Measurements from ENCODE around the gene PRR30. TPM values are rescaled to one million over a fixed set of nuclear protein-coding genes. Genes with fewer than 3 reads are reported as not detected.
"Not testable (repeated sequence)": the region's sequence is repeated elsewhere in the genome, so short reads cannot be mapped to it uniquely, and the experiment has no call there.

PRR30 gene
- total RNA-seq, 1 experiment from 2014 or later = not detected

GRCh38 chr2:27110603-27111352 is 28.4 kb downstream of the PRR30 start:
- H3K27me3 Mint-ChIP-seq (ENCODE audit: insufficient read depth, unreplicated experiment); H3K4me3 Mint-ChIP-seq (ENCODE audit: unreplicated experiment); DNase-seq; intact Hi-C loops (cut with micrococcal nuclease; ENCODE audit: unreplicated experiment); H3K27me3 ChIP-seq (replicated peaks; ENCODE audit: control insufficient read depth, insufficient read depth, low read length); H3K9me3 ChIP-seq; H3K4me1 Mint-ChIP-seq (ENCODE audit: low read depth, unreplicated experiment); H3K9me3 Mint-ChIP-seq (ENCODE audit: unreplicated experiment); H3K27ac Mint-ChIP-seq (ENCODE audit: unreplicated experiment); H3K36me3 Mint-ChIP-seq (ENCODE audit: insufficient read depth, unreplicated experiment); H3K36me3 ChIP-seq (ENCODE audit: control insufficient read depth, insufficient read depth, low read length); H3K4me3 ChIP-seq (ENCODE audit: low read depth, low read length); H3K4me1 ChIP-seq: not testable (repeated sequence)
- TSS peak; percentile 41 for BruUV-seq (replicated peaks)
- CTCF ChIA-PET = interaction anchor here (1.0 kb wide), 1 partner anchor 10 kb away, joined by 4 read pairs; no protein-coding TSS in a partner anchor
- POLR2A ChIA-PET = interaction anchor here (0.6 kb wide), 1 partner anchor 171 kb away, joined by 5 read pairs; no protein-coding TSS in a partner anchor

GRCh38 chr2:27109083-27109482 is 30.1 kb downstream of the PRR30 start:
- ChIA-PET POLR2A (interaction anchor here (0.7 kb wide), 1 partner anchor 97 kb away, joined by 5 read pairs; no protein-coding TSS in a partner anchor), CTCF (no interaction called here)
- Histone ChIP-seq H3K9me3 (no peaks in the 10 kb centered on the region), H3K27me3 (replicated peaks; ENCODE audit: control insufficient read depth, insufficient read depth, low read length) (no peaks in the 10 kb centered on the region), H3K4me1 (no peaks in the 10 kb centered on the region), H3K36me3 (ENCODE audit: control insufficient read depth, insufficient read depth, low read length) (no peaks in the 10 kb centered on the region), H3K4me3 (ENCODE audit: low read depth, low read length) (no peak overlapping the region)
- Mint-ChIP-seq H3K4me3 (ENCODE audit: unreplicated experiment) (no peak overlapping the region), H3K9me3 (ENCODE audit: unreplicated experiment) (no peaks in the 10 kb centered on the region), H3K4me1 (ENCODE audit: low read depth, unreplicated experiment) (no peaks in the 10 kb centered on the region), H3K36me3 (ENCODE audit: insufficient read depth, unreplicated experiment) (no peaks in the 10 kb centered on the region), H3K27ac (ENCODE audit: unreplicated experiment) (no peak overlapping the region), H3K27me3 (ENCODE audit: insufficient read depth, unreplicated experiment) (no peaks in the 10 kb centered on the region)
- no peak for TF ChIP-seq CTCF (IDR thresholded peaks at IDR 0.05; ENCODE audit: insufficient read depth in 1 of 2, low read depth in 1 of 2, low read length in 1 of 2, severe bottlenecking in 1 of 2, unreplicated experiment in 1 of 2)
- no TSS peak for BruUV-seq (replicated peaks)
- no peak for DNase-seq
- intact Hi-C loops (cut with micrococcal nuclease; ENCODE audit: unreplicated experiment) = no loop called here

- Mint-ChIP-seq H3K27me3 (ENCODE audit: insufficient read depth, unreplicated experiment) (no peaks in the 10 kb centered on the region), H3K9me3 (ENCODE audit: unreplicated experiment) (no peaks in the 10 kb centered on the region), H3K4me1 (ENCODE audit: low read depth, unreplicated experiment) (no peaks in the 10 kb centered on the region), H3K4me3 (ENCODE audit: unreplicated experiment) (no peak overlapping the region), H3K36me3 (ENCODE audit: insufficient read depth, unreplicated experiment) (no peaks in the 10 kb centered on the region), H3K27ac (ENCODE audit: unreplicated experiment) (no peak overlapping the region)
- intact Hi-C loops (cut with micrococcal nuclease; ENCODE audit: unreplicated experiment) = no loop called here
- H3K4me1 ChIP-seq = no peaks in the 10 kb centered on the region
- CTCF ChIA-PET = no interaction called here
- H3K27me3 ChIP-seq (replicated peaks; ENCODE audit: control insufficient read depth, insufficient read depth, low read length) = no peaks in the 10 kb centered on the region
- H3K9me3 ChIP-seq = no peaks in the 10 kb centered on the region
- POLR2A ChIA-PET = no interaction called here
- no peak for TF ChIP-seq CTCF (IDR thresholded peaks at IDR 0.05; ENCODE audit: insufficient read depth in 1 of 2, low read depth in 1 of 2, low read length in 1 of 2, severe bottlenecking in 1 of 2, unreplicated experiment in 1 of 2)
- no peaks in the 10 kb centered on the region for H3K36me3 ChIP-seq (ENCODE audit: control insufficient read depth, insufficient read depth, low read length)
- no peak for DNase-seq
- no TSS peak for BruUV-seq (replicated peaks)
- H3K4me3 ChIP-seq (ENCODE audit: low read depth, low read length) = no peak overlapping the region
These were observed 31.0 kb downstream of the PRR30 start for GRCh38 chr2:27108221-27108620.
